Thyroid gland (tissue), 4 donors: ENCODE data around the gene NUP37. TPM values are rescaled to one million over a fixed set of nuclear protein-coding genes. Genes with fewer than 3 reads are reported as not detected.

Experiments
- DNase-seq, 2 donors: peaks; one replicate each; pipeline ENCODE4 v3.0.0-alpha.2; 2019
- H3K27ac ChIP-seq, 3 donors: fragments of 200-600 bp; sonication (generic); 1 replicate in 2 of 3; 2 replicates in 1 of 3; pipeline ENCODE4 v1.5.1; 2016 to 2019; ENCODE audit warnings: mild to moderate bottlenecking in 1 of 3, moderate library complexity in 1 of 3
- H3K27me3 ChIP-seq: fragments of 200-600 bp; sonication (generic); one replicate; pipeline ENCODE4 v1.5.1; 2019
- H3K36me3 ChIP-seq, 2 donors: fragments of 200-600 bp; sonication (generic); one replicate each; pipeline ENCODE4 v1.5.1; 2016 to 2019
- H3K4me1 ChIP-seq, 2 donors: fragments of 200-600 bp; sonication (generic); one replicate each; pipeline ENCODE4 v1.5.1; 2017 to 2019
- H3K4me3 ChIP-seq, 3 donors: fragments of 200-600 bp; sonication (generic); replicated peaks in 1 of 3; 1 replicate in 2 of 3; 2 replicates in 1 of 3; pipeline ENCODE4 v1.5.1; 2016; ENCODE audit warnings: mild to moderate bottlenecking in 1 of 3
- H3K9me3 ChIP-seq: fragments of 200-600 bp; sonication (generic); one replicate; pipeline ENCODE4 v1.5.1; 2017
- CTCF ChIP-seq, 6 experiments: fragments of 200-600 bp in 3 of 6; fragments of 450-650 bp in 3 of 6; sonication (generic) in 3 of 6; IDR thresholded peaks; one replicate each; pipeline ENCODE4 v1.5.1; 2016 to 2019; ENCODE audit warnings: antibody characterized with exemption in 6 of 6, mild to moderate bottlenecking in 2 of 6, inconsistent platforms in 1 of 6, moderate library complexity in 1 of 6
- POLR2A ChIP-seq, 2 donors: fragments of 450-650 bp; IDR thresholded peaks; one replicate each; pipeline ENCODE4 v1.6.1; 2017; ENCODE audit warnings: antibody characterized with exemption in 2 of 2, mild to moderate bottlenecking in 2 of 2, moderate library complexity in 1 of 2
- WGBS, 2 donors: methylation state at CpG; one replicate each; pipeline ENCODE4 v1.1.5; 2017; 5-methylcytosine and 5-hydroxymethylcytosine counted together
- intact Hi-C: fragments of 100-400 bp; cut with DNase I; formaldehyde crosslinking; loops from one replicate; pipeline ENCODE4 v1.15.1; 2023
- total RNA-seq, 4 donors: library from RNA; depleted of rRNA; stranded (reverse); fragments of >200 nt; gene quantifications; one replicate each; pipeline ENCODE4 v1.2.3, GENCODE V29; 2016

NUP37 gene
- total RNA-seq, 4 donors from 2014 or later = 20.8 to 27.9 (median 24.6) TPM

GRCh38 chr12:102043928-102044327 lies 76.0 kb downstream of the NUP37 start:
- H3K27me3 ChIP-seq = no peaks in the 10 kb centered on the region
- TF ChIP-seq POLR2A (IDR thresholded peaks at IDR 0.05) (no peak), CTCF (IDR thresholded peaks at IDR 0.05) (no peak)
- intact Hi-C loops = no loop called here
- H3K36me3 ChIP-seq = peaks cover 17 to 23% of the 10 kb centered on the region in 2 donors
- DNase-seq = no peak
- H3K9me3 ChIP-seq = no peaks in the 10 kb centered on the region
- WGBS, 2 donors = 85 to 96% methylated on average over 1 of the region's 1 CpG
- no peak overlapping the region for H3K4me3 ChIP-seq
- H3K4me1 ChIP-seq = no peaks in the 10 kb centered on the region
- no peak overlapping the region for H3K27ac ChIP-seq

- H3K27ac ChIP-seq = no peak overlapping the region
- no peak overlapping the region for H3K4me3 ChIP-seq
- peaks cover 13 to 15% of the 10 kb centered on the region in 2 donors for H3K36me3 ChIP-seq
- H3K4me1 ChIP-seq = no peaks in the 10 kb centered on the region
- no peak for DNase-seq
- 60 to 61% methylated on average over 3 of the region's 3 CpGs for WGBS, 2 donors
- no peak for TF ChIP-seq CTCF (IDR thresholded peaks at IDR 0.05)
- no peak for TF ChIP-seq POLR2A (IDR thresholded peaks at IDR 0.05)
- no peaks in the 10 kb centered on the region for H3K27me3 ChIP-seq
- intact Hi-C loops = no loop called here
- no peaks in the 10 kb centered on the region for H3K9me3 ChIP-seq
Measured at GRCh38 chr12:102033991-102034745, 85.7 kb downstream of the NUP37 start.

- DNase-seq = no peak
- H3K4me3 ChIP-seq = no peak overlapping the region
- TF ChIP-seq CTCF (IDR thresholded peaks at IDR 0.05) = no peak
- TF ChIP-seq POLR2A (IDR thresholded peaks at IDR 0.05) = no peak
- intact Hi-C loops = no loop called here
- H3K4me1 ChIP-seq = no peaks in the 10 kb centered on the region
- H3K36me3 ChIP-seq = peaks cover 0 to 9% of the 10 kb centered on the region in 2 donors
- no peak overlapping the region for H3K27ac ChIP-seq
- H3K9me3 ChIP-seq = no peaks in the 10 kb centered on the region
- H3K27me3 ChIP-seq = no peaks in the 10 kb centered on the region
Measured at GRCh38 chr12:102031852-102032251, 88.1 kb downstream of the NUP37 start.

GRCh38 chr12:102029141-102029540 lies 90.8 kb downstream of the NUP37 start:
- TF ChIP-seq CTCF (IDR thresholded peaks at IDR 0.05) = no peak
- TF ChIP-seq POLR2A (IDR thresholded peaks at IDR 0.05) = no peak
- WGBS, 2 donors = 84 to 89% methylated on average over 4 of the region's 4 CpGs
- Histone ChIP-seq H3K27ac (no peak overlapping the region), H3K9me3 (no peaks in the 10 kb centered on the region), H3K4me1 (no peaks in the 10 kb centered on the region), H3K36me3 (no peaks in the 10 kb centered on the region), H3K27me3 (no peaks in the 10 kb centered on the region), H3K4me3 (no peak overlapping the region)
- intact Hi-C loops = no loop called here
- DNase-seq = no peak

GRCh38 chr12:102026728-102027127 lies 93.2 kb downstream of the NUP37 start:
- no peak overlapping the region for H3K4me3 ChIP-seq
- H3K4me1 ChIP-seq = no peaks in the 10 kb centered on the region
- H3K36me3 ChIP-seq = no peaks in the 10 kb centered on the region
- no peak for DNase-seq
- TF ChIP-seq CTCF (IDR thresholded peaks at IDR 0.05) (no peak), POLR2A (IDR thresholded peaks at IDR 0.05) (no peak)
- no peaks in the 10 kb centered on the region for H3K27me3 ChIP-seq
- no peaks in the 10 kb centered on the region for H3K9me3 ChIP-seq
- H3K27ac ChIP-seq = no peak overlapping the region
- 65 to 66% methylated on average over 1 of the region's 1 CpG for WGBS, 2 donors
- intact Hi-C loops = no loop called here
